GM20431 (cell line): ENCODE measurements around the gene C3orf80.
"Not testable (repeated sequence)": the region's sequence is repeated elsewhere in the genome, so short reads cannot be mapped to it uniquely, and the experiment has no call there.

Experiments used
- in situ Hi-C: fragments of 300-500 bp; cut with MseI, MboI; formaldehyde crosslinking; loops from one replicate; pipeline ENCODE4 v1.15.0; 2020; ENCODE audit warnings: low sequenced_read_pairs; ENCODE audit not compliant: unreplicated experiment

Gene C3orf80

GRCh38 chr3:160210341-160210740, 14.9 kb upstream of the C3orf80 start:
- in situ Hi-C loops, result no loop called here

DNA sequence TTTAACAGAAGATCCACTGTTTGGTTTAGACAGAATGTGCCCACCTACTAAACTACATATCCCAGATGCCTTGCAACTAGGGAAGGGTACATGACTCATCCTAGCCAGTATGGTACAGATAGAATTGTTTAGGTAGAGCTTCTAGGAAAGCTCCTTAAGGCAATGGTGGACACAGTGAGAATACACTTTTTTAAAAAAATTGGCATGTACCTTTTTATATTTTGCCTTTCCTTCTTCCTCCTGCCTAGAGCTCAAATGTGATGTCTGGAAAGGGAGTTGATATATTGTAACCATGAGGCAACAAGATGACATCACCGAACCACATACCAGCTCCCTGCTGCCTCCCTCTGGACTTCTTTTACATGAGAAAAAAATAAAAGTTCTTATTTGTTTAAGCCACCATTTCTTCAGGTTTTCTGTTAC, 14.4 kb upstream of the C3orf80 start:
- in situ Hi-C loops, result no loop called here

DNA sequence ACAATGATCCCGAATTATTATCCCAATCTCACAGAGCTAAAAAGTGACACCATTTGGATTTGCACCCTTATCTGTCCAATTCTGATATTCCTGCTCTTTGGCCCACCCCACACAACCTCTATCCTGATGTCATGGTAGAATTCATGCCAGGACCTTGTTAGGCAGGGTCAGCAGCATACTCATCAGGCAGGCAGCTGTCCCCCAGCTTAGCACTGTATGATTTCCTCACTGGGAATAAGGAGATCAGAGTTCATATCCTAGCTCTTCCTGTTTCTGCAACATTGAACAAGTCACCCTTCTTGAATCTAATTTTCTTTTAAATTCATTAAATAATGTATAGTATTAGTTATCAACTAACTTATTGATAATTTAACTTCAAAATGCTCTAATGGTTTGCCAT, 12.0 kb upstream of the C3orf80 start:
- in situ Hi-C loops, result no loop called here

DNA sequence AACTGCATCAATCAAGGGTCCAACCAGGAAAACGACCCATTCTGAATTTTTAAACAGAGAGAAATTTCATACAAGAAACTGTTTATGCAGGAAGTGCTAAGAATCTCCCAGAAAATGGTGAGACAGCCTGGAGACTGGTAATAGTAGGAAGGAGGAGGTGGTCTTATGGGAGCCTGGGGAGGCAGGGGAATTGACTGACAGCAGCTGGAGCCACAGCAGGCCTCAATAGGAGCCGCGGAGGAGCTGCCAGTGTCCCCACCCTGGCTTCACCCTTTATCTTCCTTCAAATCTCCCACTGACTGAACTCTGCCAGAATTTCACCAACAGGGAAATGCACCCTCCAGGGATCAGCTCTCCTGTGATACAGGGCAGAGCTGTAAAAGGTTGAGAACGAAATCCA, 7.5 kb upstream of the C3orf80 start:
- in situ Hi-C loops, result no loop called here

- in situ Hi-C loops, result no loop called here
Measured at GRCh38 chr3:160218136-160218535, 7.1 kb upstream of the C3orf80 start.

- in situ Hi-C loops, result no loop called here
Measured at GRCh38 chr3:160220038-160220437, 5.2 kb upstream of the C3orf80 start.

DNA sequence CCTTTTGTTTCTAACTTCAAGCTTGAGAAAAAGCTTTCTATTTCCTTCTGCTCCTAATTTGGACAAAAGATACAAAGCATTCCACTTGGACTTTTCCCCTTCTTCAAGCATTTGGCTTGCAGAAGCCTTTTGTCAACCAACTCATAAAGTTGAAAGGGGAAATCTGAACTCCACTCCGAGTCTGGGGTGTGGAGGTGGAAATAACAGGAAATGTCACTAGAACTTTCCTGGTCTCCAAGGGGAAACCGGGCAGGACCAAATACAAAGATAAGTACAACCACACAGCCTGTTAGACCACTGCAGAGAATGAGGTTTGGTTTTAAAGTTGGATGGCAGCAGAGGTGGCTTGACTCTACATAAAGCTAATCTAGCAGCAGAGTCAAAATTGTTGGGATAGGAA, 4.2 kb upstream of the C3orf80 start:
- in situ Hi-C loops, result no loop called here

DNA sequence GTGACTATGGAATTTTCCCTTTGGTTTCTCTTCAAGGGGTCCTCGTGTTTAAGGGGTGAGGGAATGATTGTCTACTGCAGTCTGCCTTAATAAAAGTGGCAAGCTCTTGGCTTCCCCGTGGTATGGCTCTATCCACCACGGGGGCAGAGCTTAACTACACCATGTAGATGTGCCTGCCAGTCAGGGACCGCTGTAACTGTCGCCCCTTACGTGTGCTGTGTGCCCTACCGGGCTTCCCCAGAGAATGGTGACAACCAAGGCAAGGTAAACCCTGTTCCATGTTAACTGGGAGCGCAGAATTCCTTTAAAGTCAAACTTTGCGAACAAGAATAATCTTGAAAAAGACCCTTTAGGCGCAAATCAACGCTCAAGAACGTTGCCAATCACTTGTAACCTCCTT, 966 bp upstream of the C3orf80 start:
- in situ Hi-C loops, result no loop called here

DNA sequence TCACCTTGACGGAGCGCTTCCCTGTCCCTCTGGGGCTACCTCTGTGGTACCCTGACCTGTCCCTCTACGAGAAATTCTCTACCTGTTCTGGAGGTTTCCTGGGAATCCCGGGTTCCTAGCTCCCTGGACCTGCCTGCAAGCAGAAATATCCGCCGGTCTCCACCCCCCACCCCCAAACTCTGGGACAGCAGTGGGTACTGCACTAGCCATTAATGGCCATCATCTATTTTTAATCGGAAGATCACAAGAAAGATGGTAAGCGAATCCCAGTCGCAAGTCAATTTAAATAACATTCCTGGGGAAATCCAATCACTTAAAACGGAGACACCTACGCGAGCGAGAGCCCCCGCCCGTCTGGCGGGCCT, 429 bp upstream of the C3orf80 start:
- in situ Hi-C loops, result no loop called here

DNA sequence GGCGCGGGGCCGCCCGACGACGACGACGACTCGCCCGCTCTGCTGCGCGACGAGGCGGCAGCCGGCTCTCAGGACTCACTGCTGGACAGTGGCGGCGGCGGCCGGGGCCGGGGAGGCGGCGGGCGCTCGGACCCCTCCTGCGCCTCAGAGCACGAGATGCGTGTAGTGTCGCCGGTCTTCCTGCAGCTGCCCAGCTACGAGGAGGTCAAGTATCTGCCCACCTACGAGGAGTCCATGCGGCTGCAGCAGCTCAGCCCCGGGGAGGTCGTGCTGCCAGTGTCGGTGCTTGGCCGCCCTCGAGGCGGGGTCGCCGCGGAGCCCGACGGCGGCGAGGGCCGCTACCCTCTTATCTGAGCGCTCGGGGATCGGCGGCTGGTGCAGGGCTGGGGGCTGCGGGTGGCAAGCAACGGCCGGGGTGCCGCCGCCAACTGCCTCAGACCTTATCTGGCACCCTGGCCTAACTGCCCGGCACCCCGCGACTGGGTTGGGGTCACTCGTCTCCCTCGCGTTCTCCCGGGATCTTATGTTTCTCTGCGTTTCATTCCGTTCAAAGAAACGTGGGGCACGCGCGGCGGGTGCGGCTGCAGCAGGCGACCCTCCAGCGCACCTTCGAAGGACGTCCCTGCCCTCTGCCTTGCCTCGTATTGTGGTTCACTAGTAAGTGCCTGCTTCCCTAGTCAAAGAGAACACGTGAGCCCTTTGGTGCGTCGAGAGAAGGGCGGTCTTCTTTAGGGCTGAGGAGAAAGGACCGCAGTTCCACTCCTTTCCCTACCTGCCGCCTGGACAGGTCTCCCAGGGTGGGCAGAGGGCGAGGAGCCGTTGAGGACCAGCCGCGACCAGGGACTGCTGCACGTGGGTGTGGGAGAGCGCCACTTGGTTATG, 1.0 kb downstream of the C3orf80 start:
- in situ Hi-C loops, result no loop called here

DNA sequence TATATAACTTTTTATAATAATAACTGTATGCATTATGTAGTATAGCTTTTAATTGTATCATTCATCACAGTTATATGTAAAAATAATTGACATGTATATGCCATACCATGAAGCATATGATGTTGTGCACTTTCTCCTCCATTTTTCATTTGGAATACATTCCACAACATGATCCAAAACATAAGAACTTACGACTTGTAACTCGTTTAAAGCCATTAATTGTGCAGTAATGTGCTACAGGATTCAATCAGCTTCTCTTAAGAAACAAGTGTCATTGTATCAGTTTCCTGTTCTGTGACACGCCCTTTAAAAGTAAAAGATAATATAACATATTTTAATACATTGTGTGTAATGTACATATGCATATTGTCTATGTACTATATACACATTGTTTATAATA, 2.2 kb downstream of the C3orf80 start:
- in situ Hi-C loops, result no loop called here

DNA sequence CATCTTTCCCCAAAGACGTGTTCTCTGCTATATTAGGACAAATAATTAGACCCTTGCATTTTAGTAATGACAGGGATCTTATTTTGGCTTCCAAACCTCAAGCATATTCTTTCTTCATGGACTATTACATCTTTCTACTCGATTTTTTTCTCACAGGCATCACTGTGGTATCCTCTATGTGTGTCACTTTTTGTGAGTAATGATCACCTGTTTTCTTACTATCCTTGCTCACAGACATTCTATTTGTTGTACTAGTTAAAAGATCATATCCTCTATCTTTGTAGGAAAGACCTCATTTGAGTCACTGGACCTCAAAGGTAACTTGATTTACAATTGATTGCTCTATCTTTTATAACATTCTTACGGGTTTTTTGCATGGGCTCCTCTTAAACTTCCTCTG, 6.8 kb downstream of the C3orf80 start:
- in situ Hi-C loops, result no loop called here

- in situ Hi-C loops, result not testable (repeated sequence)
Measured at GRCh38 chr3:160240719-160241118, 15.5 kb downstream of the C3orf80 start.

DNA sequence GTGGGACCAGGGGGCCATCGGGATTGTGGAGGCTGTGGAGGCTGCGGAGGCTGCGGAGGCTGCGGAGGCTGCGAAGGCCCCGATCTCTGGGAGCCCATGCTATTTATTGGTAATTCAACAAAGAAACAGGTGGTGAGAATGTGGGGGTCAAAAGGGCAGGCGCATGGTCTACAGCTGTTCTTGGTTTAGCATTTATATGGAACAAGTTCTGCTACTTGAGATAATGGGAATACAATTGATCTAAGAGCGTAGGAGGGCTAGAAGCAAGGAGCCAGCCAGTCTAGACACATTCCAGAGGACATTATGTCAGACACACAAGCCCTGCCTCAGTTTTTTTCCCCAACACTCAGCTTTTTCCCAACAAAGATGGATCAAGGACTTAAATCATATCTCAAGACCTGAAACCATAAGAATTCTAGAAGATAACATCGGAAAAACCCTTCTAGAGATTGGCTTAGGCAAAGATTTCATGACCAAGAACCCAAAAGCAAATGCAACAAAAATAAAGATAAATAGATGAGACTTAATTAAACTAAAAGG, 20.1 kb downstream of the C3orf80 start:
- in situ Hi-C loops, result no loop called here

GRCh38 chr3:160247766-160248165, 22.5 kb downstream of the C3orf80 start:
- in situ Hi-C loops, result no loop called here

- in situ Hi-C loops, result no loop called here
Measured at GRCh38 chr3:160253298-160253697, 28.1 kb downstream of the C3orf80 start.

- in situ Hi-C loops, result no loop called here
Measured at GRCh38 chr3:160257606-160258005, 32.4 kb downstream of the C3orf80 start.

- in situ Hi-C loops, result no loop called here
Measured at GRCh38 chr3:160259589-160259988, 34.4 kb downstream of the C3orf80 start.

- in situ Hi-C loops, result no loop called here
Measured at GRCh38 chr3:160260587-160261270, 35.5 kb downstream of the C3orf80 start.

GRCh38 chr3:160265088-160265487, 39.9 kb downstream of the C3orf80 start:
- in situ Hi-C loops, result no loop called here
